GM12874 (cell line): ENCODE measurements around the gene MSN.

Source experiments
- TF ChIP-seq, protein P1 (sequence below): IDR thresholded peaks from 2 replicates; pipeline ENCODE4 v1.5.1; 2011; ENCODE audit warnings: low read depth, mild to moderate bottlenecking, control low read depth, low read length, moderate library complexity; ENCODE audit not compliant: insufficient read depth

The MSN gene

DNA sequence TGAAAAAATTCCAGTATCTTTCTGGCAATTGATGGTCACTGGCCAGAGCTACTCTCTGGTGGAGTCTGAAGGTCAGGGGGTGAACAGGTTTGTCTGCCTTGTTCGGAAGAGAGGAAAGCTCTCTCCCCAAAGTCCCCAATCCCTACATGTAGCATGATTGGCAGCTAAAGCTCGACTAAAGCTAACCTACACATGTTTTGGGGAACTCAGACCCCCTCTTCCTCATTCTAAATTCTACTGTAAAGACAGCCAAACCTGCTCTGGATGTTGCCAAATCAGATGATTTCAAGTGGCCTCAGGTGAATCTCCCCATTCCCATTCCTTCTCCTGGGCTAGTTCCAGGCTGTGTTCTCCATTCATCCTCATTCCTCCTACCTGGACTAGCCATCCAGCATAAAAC, 84.1 kb downstream of the MSN start:
- TF ChIP-seq, protein P1, sequence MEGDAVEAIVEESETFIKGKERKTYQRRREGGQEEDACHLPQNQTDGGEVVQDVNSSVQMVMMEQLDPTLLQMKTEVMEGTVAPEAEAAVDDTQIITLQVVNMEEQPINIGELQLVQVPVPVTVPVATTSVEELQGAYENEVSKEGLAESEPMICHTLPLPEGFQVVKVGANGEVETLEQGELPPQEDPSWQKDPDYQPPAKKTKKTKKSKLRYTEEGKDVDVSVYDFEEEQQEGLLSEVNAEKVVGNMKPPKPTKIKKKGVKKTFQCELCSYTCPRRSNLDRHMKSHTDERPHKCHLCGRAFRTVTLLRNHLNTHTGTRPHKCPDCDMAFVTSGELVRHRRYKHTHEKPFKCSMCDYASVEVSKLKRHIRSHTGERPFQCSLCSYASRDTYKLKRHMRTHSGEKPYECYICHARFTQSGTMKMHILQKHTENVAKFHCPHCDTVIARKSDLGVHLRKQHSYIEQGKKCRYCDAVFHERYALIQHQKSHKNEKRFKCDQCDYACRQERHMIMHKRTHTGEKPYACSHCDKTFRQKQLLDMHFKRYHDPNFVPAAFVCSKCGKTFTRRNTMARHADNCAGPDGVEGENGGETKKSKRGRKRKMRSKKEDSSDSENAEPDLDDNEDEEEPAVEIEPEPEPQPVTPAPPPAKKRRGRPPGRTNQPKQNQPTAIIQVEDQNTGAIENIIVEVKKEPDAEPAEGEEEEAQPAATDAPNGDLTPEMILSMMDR = no peak

DNA sequence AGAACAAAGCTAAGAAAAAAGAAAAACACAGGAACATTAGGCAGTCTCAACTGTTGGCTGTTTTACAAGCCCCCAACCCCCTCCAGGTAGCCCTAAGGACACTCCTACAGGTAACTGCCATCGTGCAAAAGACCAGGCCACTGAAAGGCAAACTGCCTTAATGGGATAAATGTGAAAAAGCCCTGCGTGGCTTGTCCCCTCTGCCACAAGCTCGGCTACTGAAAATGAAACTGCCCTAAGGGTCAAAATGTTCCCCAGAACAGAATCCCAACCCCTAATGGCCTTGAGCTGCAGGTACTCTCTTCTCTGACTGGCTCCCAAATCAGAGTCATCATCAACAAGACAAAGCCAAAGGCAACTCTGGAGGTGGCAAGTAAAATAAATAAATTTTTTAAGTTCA, 84.8 kb downstream of the MSN start:
- TF ChIP-seq, protein P1 = no peak

DNA sequence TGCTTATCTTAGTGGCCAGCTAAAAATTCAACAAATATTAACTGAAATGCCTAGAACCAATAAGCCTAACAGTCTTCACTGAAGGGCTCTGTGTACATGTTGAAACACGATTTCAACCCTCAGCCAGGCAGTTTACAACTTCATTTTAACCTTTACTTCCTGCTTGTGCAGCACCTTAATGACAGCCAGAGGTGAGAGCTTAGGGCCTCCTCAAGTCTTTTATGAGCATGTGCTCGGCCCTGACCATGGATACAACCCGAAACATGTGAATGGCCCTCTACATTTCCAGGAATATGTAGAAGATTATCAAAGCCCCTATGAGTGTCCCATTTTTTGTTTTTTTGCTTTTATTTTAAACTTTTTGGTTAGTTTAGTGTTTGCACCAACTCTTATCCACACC, 88.3 kb downstream of the MSN start:
- TF ChIP-seq, protein P1 = no peak

DNA sequence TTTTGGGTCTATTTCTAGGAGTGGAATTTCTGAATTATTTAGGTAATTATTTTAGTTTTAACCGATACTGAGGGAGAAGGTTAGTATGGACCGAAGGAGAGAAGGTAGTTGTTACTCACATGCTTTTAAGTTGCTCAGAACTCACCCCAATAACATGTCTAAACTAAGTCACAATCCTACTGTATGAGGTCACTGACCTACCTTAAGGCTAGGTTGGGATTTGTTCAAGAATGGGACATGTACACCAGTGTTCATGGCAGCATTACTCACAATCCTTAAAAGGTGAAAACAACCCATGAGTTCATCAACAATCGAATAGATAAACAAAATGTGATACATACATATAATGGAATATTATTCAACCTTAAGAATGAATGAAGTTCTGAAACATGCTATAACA, 90.5 kb downstream of the MSN start:
- TF ChIP-seq, protein P1 = no peak

DNA sequence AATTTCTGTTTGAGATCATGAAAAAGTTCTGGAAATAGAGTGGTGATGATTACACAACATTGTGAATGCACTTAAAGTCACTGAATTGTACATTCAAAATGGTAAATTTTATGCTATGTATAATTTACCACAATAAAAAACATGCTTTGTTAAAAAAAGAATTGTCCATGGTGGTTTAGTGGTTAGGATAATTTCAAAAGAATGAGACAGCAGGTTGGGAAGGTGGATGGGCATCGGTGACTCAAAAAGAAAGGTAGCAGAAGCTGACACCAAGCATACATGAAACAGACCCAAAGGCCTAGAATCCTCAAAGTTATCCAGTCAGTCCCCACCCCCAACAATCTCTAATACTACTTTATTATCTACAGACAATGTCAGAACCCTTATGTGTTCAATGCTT, 91.1 kb downstream of the MSN start:
- TF ChIP-seq, protein P1 = no peak

DNA sequence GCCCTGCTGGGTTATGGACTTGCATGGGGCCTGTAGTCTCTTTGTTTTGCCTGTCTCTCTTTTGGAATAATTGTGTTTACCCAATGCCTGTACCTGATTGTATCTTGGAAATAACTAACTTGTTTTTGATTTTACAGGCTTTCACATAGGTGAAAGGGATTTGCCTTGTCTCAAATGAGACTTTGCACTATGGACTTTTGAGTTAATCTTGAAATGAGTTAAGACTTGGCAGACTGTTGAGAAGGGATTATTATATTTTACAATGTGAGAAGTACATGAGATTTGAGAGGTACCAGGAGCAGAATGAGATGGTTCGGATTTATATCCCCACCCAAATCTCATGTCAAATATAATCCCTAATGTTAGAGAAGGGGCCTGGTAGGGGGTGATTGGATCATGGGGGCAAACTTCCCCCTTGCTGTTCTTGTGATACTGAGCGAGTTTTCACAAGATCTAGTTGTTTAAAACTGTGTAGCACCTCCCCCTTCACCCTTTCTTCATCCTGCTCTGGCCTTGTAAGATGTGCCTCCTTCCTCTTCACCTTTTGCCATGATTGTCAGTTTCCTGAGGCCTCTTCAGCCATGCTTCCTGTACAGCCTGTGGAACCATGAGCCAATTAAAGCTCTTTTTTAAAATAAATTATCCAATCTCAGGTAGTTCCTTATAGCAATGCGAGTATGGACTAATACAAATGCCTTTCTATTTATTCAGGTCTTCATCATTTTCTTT, 102.3 kb downstream of the MSN start:
- TF ChIP-seq, protein P1 = no peak

DNA sequence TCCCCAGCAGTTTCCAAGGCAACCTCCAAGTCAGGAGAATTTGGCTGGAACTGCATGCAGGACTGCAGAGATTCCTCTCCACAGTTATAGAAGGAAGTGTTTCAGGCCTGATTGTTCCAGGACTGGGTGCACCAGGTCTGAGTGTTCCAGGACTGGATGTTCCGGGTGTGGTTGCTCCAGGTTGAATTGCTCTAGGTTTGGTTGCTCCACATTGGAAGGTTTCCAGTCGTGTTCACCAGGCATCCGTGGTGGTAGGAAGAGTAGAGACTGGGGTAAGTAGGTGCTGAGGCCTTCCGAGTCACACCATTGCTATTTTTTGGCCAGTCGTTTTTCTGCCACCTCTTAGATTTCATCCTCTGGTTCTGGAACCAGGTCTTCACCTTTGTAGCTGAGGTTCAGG, 105.4 kb downstream of the MSN start:
- TF ChIP-seq, protein P1 = no peak
